PC-9 (cell line): ENCODE measurements around the gene ATP7B. TPM values are rescaled to one million over a fixed set of nuclear protein-coding genes. Genes with fewer than 3 reads are reported as not detected.
"Not testable (repeated sequence)": the region's sequence is repeated elsewhere in the genome, so short reads cannot be mapped to it uniquely, and the experiment has no call there.

Experiments used
- BruUV-seq: library from RNA; stranded (reverse); fragments of 400-500 nt; replicated peaks from 2 replicates; lab custom pipeline; 2021; lab: Mats Ljungman, UMichigan
- CTCF ChIA-PET: fragments of 300-600 bp; sonication (Branson Sonifier 250); formaldehyde crosslinking; loops from one replicate; lab custom pipeline; 2022; ENCODE audit warnings: antibody characterized with exemption; lab: Charles Lee
- POLR2A ChIA-PET: fragments of 300-600 bp; sonication (Branson Sonifier 250); formaldehyde crosslinking; loops from one replicate; lab custom pipeline; 2022; ENCODE audit warnings: antibody characterized with exemption; ENCODE audit not compliant: unreplicated experiment; lab: Charles Lee
- DNase-seq, 2 experiments: peaks; one replicate each; pipeline versions ENCODE4 v3.0.0 to v3.0.0-alpha.2; 2015 to 2022; ENCODE audit warnings: mixed read lengths in 1 of 2
- H2AFZ ChIP-seq: fragments of 200-600 bp; sonication (generic); 2 replicates; pipeline ENCODE4 v1.8.1; 2017; ENCODE audit warnings: antibody characterized with exemption
- H3F3A ChIP-seq: fragments of 200-600 bp; sonication (generic); 2 replicates; pipeline ENCODE4 v1.8.1; 2017; ENCODE audit warnings: antibody characterized with exemption, mild to moderate bottlenecking, low read depth; ENCODE audit not compliant: insufficient read depth
- H3K27ac ChIP-seq: fragments of 200-600 bp; sonication (generic); 2 replicates; pipeline ENCODE4 v1.6.1; 2016; ENCODE audit warnings: mixed run types
- H3K27me3 ChIP-seq: fragments of 200-600 bp; sonication (generic); 2 replicates; pipeline ENCODE4 v1.6.1; 2016; ENCODE audit warnings: low read depth, mixed run types; ENCODE audit not compliant: insufficient read depth
- H3K36me3 ChIP-seq: fragments of 200-600 bp; sonication (generic); 2 replicates; pipeline ENCODE4 v1.6.1; 2016; ENCODE audit warnings: low read depth, mixed run types
- H3K4me1 ChIP-seq: fragments of 200-600 bp; sonication (generic); replicated peaks from 2 replicates; pipeline ENCODE4 v1.6.1; 2016; ENCODE audit warnings: mixed run types; ENCODE audit not compliant: insufficient read depth
- H3K4me2 ChIP-seq: fragments of 200-600 bp; sonication (generic); 2 replicates; pipeline ENCODE4 v1.6.1; 2017; ENCODE audit warnings: mixed run types
- H3K4me3 ChIP-seq: fragments of 200-600 bp; sonication (generic); 2 replicates; pipeline ENCODE4 v1.6.1; 2016; ENCODE audit warnings: mixed run types
- H3K79me2 ChIP-seq: fragments of 200-600 bp; sonication (generic); 2 replicates; pipeline ENCODE4 v1.6.1; 2017; ENCODE audit warnings: low read depth, mixed run types
- H3K9me2 ChIP-seq: fragments of 200-600 bp; sonication (generic); 2 replicates; pipeline ENCODE4 v1.8.1; 2017; ENCODE audit warnings: mild to moderate bottlenecking; ENCODE audit not compliant: insufficient read depth
- H3K9me3 ChIP-seq: fragments of 200-600 bp; sonication (generic); 2 replicates; pipeline ENCODE4 v1.8.1; 2016; ENCODE audit warnings: low read depth; ENCODE audit not compliant: insufficient read depth
- H4K20me1 ChIP-seq: fragments of 200-600 bp; sonication (generic); 2 replicates; pipeline ENCODE4 v1.8.1; 2017; ENCODE audit not compliant: insufficient read depth
- CTCF ChIP-seq: fragments of 200-600 bp; sonication (generic); conservative IDR thresholded peaks from 2 replicates; pipeline ENCODE4 v1.6.1; 2017; ENCODE audit warnings: mixed run types, antibody characterized with exemption, mild to moderate bottlenecking, moderate library complexity
- EZH2 ChIP-seq: fragments of 200-600 bp; sonication (generic); IDR thresholded peaks from 2 replicates; pipeline ENCODE4 v1.8.0; 2017; ENCODE audit warnings: antibody characterized with exemption, low read depth
- intact Hi-C: fragments of 100-400 bp; cut with micrococcal nuclease; formaldehyde crosslinking; loops from one replicate; pipeline ENCODE4 v1.10.0; 2022; ENCODE audit not compliant: unreplicated experiment
- total RNA-seq: library from RNA; stranded (reverse); gene quantifications from 2 replicates; pipeline ENCODE4 v1.2.3, GENCODE V29; 2021

Gene ATP7B
- total RNA-seq, 1 experiment from 2014 or later: 1.2 TPM

- Histone ChIP-seq H3K9me2 (no peaks in the 10 kb centered on the region), H2AFZ (no peak overlapping the region), H3K4me3 (no peak overlapping the region), H3K4me1 (no peaks in the 10 kb centered on the region), H3F3A (0 out of 2 replicates have a peak, but pooled peaks cover 4% of the 10 kb centered on the region), H3K36me3 (no peaks in the 10 kb centered on the region), H3K27ac (no peak overlapping the region), H3K4me2 (no peak overlapping the region), H3K9me3 (no peaks in the 10 kb centered on the region), H4K20me1 (no peaks in the 10 kb centered on the region), H3K27me3 (no peaks in the 10 kb centered on the region), H3K79me2 (no peaks in the 10 kb centered on the region)
- POLR2A ChIA-PET: no interaction called here
- TF ChIP-seq CTCF (no peak), EZH2 (no peak)
- DNase-seq: no peak
- no TSS peak for BruUV-seq
- CTCF ChIA-PET: no interaction called here
- intact Hi-C loops: no loop called here
Observed at GRCh38 chr13:52036037-52036436, 24.8 kb upstream of the ATP7B start.

GRCh38 chr13:52034616-52035226, 23.5 kb upstream of the ATP7B start:
- Histone ChIP-seq H3K36me3 (no peaks in the 10 kb centered on the region), H3F3A (0 out of 2 replicates have a peak, but pooled peaks cover 4% of the 10 kb centered on the region), H3K4me3 (no peak overlapping the region), H3K9me3 (no peaks in the 10 kb centered on the region), H3K9me2 (no peaks in the 10 kb centered on the region), H2AFZ (no peak overlapping the region), H3K79me2 (no peaks in the 10 kb centered on the region), H4K20me1 (no peaks in the 10 kb centered on the region), H3K4me2 (no peak overlapping the region), H3K27ac (no peak overlapping the region), H3K4me1 (no peaks in the 10 kb centered on the region), H3K27me3 (no peaks in the 10 kb centered on the region)
- intact Hi-C loops: no loop called here
- no peak for TF ChIP-seq EZH2
- no peak for TF ChIP-seq CTCF
- POLR2A ChIA-PET: no interaction called here
- no TSS peak for BruUV-seq
- CTCF ChIA-PET: interaction anchor here (0.6 kb wide), 1 partner anchor 214 kb away, joined by 6 read pairs; no protein-coding TSS in a partner anchor
- DNase-seq: no peak

GRCh38 chr13:52033039-52033438, 21.8 kb upstream of the ATP7B start:
- no peaks in the 10 kb centered on the region for H3K27me3 ChIP-seq
- intact Hi-C loops: no loop called here

GRCh38 chr13:52030401-52030800, 19.2 kb upstream of the ATP7B start:
- H2AFZ ChIP-seq, H3K9me2 ChIP-seq, H3K4me3 ChIP-seq, POLR2A ChIA-PET, intact Hi-C loops, H3K79me2 ChIP-seq, H3K4me2 ChIP-seq, CTCF ChIA-PET, H3K27ac ChIP-seq, H3K27me3 ChIP-seq, H4K20me1 ChIP-seq, DNase-seq, H3F3A ChIP-seq, BruUV-seq, H3K4me1 ChIP-seq: not testable (repeated sequence)
- Histone ChIP-seq H3K36me3 (peaks cover 33% of the 10 kb centered on the region), H3K9me3 (peaks cover 11% of the 10 kb centered on the region; the same call in 1 of the 2 replicates)

More at GRCh38 chr13:52033039-52033438, 21.8 kb upstream of the ATP7B start:
- CTCF ChIA-PET: no interaction called here
- H3F3A ChIP-seq: 0 out of 2 replicates have a peak, but pooled peaks cover 4% of the 10 kb centered on the region
- H3K27ac ChIP-seq: no peak overlapping the region
- no peaks in the 10 kb centered on the region for H3K4me1 ChIP-seq
- no peaks in the 10 kb centered on the region for H3K79me2 ChIP-seq
- BruUV-seq: no TSS peak
- no peak overlapping the region for H3K4me3 ChIP-seq
- no peak overlapping the region for H2AFZ ChIP-seq
- H3K4me2 ChIP-seq: no peak overlapping the region
- no peaks in the 10 kb centered on the region for H4K20me1 ChIP-seq
- no peaks in the 10 kb centered on the region for H3K9me3 ChIP-seq
- POLR2A ChIA-PET: interaction anchor here (0.7 kb wide), 1 partner anchor 585 kb away, joined by 7 read pairs; no protein-coding TSS in a partner anchor
- no peak for TF ChIP-seq CTCF
- DNase-seq: no peak
- no peaks in the 10 kb centered on the region for H3K9me2 ChIP-seq
- peaks cover 12% of the 10 kb centered on the region for H3K36me3 ChIP-seq
